Measurements from ENCODE around the gene IMMP2L. TPM values are rescaled to one million over a fixed set of nuclear protein-coding genes. Genes with fewer than 3 reads are reported as not detected.
"Not testable (repeated sequence)": the region's sequence is repeated elsewhere in the genome, so short reads cannot be mapped to it uniquely, and the experiment has no call there.

The IMMP2L gene
- total RNA-seq, 1 donor from 2014 or later: 40.8 TPM

- no peak for DNase-seq (ENCODE audit: low spot score)
Observed at GRCh38 chr7:111460695-111461094, 101.6 kb downstream of the IMMP2L start.

- DNase-seq (ENCODE audit: low spot score): no peak
Observed at GRCh38 chr7:111459757-111460280, 102.5 kb downstream of the IMMP2L start.

- no peak for DNase-seq (ENCODE audit: low spot score)
Observed at GRCh38 chr7:111459065-111459756, 103.1 kb downstream of the IMMP2L start.

DNA sequence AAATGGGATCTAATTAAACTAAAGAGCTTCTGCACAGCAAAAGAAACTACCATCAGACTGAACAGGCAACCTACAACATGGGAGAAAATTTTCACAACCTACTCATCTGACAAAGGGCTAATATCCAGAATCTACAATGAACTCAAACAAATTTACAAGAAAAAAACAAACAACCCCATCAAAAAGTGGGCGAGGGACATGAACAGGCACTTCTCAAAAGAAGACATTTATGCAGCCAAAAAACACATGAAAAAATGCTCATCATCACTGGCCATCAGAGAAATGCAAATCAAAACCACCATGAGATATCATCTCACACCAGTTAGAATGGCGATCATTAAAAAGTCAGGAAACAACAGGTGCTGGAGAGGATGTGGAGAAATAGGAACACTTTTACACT is 111.6 kb downstream of the IMMP2L start:
- DNase-seq (ENCODE audit: low spot score): not testable (repeated sequence)

- not testable (repeated sequence) for DNase-seq (ENCODE audit: low spot score)
Observed at GRCh38 chr7:111447502-111447901, 114.8 kb downstream of the IMMP2L start.

DNA sequence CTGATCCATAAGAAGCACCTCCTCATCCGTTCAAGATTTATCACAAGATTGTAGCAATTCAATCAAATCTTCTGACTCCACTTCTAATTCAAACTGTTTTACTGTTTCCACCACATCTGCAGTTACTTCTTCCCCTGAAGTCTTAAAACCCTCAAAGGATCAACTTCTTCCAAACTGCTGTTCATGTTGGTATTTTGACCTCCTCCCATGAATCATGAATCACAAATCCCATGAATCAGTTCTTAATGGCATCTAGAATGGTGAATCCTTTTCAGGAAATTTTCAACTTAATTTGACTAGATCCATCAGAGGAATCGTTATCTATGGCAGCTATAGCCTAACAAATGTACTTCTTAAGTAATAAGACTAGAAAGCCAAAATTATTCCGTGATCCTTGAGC is 122.3 kb downstream of the IMMP2L start:
- no peak for DNase-seq (ENCODE audit: low spot score)

DNA sequence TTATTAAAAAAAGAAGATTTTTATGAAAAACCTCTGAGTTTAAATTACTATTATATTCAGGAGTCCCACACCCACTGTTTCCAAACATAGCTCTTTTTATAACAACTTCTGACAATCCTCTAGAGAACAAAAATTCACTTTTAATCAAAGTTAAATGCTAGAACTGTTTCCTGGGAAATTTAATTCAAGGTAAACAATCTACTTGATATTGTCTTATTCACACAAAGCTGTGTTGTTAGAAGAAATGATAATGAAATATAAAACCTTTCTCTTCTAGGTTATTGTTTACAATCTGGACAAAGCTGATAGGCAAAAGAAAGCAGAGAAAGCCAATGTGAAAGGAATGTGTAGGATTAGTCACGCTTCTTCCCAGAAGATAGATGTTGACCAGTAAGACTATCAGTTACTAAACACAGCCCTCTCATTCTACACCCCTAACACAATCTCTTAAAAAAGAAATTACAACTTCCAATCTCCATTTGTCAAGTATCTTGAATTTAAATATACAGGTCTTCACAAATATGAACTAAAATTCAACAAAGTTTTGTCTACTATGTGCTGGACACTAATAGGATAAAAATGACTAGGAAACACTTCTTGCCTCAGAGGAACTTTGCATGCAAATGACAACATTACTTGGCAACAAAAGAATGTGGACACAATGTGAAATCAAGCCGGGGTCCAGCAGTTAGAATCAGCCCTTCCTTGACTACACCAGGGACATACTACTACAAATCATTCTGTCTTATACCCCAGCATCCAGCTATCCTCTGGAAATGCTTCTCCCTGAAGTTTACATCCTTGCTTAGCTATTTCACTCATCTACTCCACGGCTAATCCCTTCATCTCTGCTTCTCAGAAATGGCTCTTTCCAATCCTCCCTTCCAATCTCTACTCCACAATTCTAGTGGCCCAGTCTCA is 123.7 kb downstream of the IMMP2L start:
- no peak for DNase-seq (ENCODE audit: low spot score)

DNA sequence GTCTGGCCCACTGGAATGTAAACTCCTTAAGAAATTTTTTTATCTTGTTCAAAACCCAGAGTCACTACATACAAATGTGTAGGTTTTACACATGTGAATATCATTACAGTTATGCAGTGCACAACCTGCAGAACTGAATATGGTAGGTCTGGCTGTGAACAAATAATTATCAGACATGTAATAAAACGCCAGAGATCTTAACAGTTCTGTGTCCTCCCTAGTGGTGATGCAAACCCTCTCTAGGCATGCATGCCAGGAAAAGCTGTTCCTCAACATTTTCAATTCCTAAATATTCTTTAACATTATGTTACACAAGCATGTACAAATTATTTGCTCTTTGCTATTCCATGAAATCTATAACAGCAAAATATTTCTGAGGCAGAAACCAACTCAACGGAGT is 124.6 kb downstream of the IMMP2L start:
- DNase-seq (ENCODE audit: low spot score): no peak

DNA sequence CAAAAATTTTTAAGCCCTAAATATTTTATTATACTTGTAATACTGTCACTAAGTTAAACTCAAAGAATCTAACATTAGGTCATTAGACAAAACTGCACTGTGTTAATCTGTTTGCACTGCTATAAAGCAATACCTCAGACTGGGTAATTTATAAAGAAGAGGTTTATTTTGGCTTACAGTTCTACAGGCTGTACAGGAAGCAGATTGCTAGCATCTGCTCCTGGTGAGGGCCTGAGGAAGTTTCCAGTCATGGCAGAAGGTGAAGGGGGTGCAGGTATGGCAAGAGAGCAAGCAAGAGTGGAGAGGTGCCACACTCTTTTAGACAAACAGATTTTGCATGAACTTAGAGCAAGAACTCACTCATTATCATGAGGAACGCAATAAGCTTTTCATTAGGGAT is 125.7 kb downstream of the IMMP2L start:
- no peak for DNase-seq (ENCODE audit: low spot score)

- no peak for DNase-seq (ENCODE audit: low spot score)
Observed at GRCh38 chr7:111433426-111433825, 128.9 kb downstream of the IMMP2L start.

- no peak for DNase-seq (ENCODE audit: low spot score)
Observed at GRCh38 chr7:111429781-111430180, 132.5 kb downstream of the IMMP2L start.

GRCh38 chr7:111424768-111425167 is 137.5 kb downstream of the IMMP2L start:
- no peak for DNase-seq (ENCODE audit: low spot score)

DNA sequence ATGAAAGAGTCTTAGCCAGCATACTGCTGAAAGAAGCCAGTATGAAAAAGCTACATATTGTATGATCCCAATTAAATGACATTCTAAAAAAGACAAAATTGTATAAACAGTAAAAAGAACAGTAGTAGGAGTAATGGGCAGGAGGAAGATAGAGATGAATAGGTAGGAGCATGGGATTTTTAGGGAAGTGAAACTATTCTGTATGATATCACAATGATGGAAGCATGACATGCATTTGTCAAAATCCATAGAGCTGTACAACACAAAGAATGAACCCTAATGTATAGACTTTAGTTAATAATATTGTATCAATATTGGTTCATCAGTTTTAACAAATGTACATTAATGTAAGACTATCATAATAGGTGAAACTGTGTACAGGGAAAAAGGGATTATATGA is 147.9 kb downstream of the IMMP2L start:
- DNase-seq (ENCODE audit: low spot score): no peak

- DNase-seq (ENCODE audit: low spot score): no peak
Observed at GRCh38 chr7:111413739-111414138, 148.6 kb downstream of the IMMP2L start.

GRCh38 chr7:111410899-111411298 is 151.4 kb downstream of the IMMP2L start:
- DNase-seq (ENCODE audit: low spot score): no peak

- no peak for DNase-seq (ENCODE audit: low spot score)
Observed at GRCh38 chr7:111409714-111410422, 152.4 kb downstream of the IMMP2L start.

DNA sequence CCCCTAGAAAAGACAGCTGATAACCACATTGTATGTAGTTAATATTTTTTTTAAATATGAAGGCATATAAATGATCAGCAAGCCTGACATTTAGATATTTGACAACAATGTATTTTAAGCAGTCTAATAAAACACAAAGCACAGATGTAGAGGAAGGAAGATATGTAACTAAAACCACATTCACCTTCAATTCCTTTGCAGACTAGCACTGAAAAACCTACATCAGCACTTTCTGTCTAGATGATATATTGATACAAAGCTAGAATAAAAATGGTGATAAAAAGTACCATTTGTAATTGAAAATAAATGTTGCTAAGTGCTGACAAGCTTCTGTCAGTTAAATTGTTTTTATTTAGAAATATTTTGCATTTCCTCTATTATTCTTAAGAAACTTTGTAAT is 153.6 kb downstream of the IMMP2L start:
- no peak for DNase-seq (ENCODE audit: low spot score)

DNA sequence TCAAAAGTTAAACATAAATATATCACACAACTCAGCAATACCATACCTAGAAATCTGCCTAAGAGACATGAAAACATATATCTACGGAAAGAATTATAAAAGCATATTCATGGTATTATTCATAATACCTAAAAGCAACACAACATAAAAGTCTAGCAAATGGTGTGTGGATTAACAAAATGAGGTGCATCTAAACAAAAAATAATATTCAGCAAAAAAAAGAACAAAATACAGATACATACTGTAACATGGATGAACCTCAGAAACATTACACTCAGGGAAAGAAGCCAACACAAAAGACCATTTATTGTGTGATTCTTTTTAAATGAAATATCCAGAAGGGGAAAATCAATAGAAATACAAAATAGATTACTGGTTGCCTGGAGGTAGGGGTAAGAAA is 155.0 kb downstream of the IMMP2L start:
- no peak for DNase-seq (ENCODE audit: low spot score)

DNA sequence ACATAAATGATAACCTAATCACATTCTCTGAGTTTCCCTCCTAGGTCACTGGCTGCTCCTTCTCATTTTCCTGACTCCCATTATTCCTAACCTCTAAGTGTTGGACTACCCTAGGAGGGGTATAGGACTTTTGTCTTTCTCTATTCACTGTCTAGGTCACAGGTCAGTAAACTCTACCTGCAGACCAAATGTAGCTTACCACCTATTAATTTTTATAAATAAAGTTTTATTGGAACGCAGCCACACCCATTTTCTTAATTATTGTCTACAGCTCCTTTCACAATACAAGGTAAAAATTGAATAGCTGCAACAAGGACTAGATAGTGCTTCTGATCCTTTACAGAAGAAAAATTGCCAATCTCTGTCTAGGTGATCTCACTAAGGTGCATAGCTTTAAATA is 156.7 kb downstream of the IMMP2L start:
- DNase-seq (ENCODE audit: low spot score): no peak

DNA sequence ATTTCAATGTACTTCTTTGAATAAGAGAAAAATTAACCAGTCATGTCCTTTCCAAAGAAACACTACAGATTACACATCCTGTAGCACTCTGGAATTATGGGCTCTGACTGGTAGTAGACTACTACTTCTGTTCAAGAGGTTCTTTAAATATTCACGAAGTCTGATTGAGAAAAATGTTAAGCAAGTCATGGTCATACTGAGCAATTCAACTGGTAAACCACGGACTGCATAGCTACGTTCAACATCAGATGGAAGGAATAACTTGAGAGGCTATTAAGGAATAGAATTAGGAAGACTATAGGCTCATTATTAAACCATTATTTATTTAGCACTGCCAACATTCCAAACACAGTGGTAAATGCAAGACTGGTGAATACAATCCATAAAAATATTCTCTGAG is 160.8 kb downstream of the IMMP2L start:
- no peak for DNase-seq (ENCODE audit: low spot score)

DNA sequence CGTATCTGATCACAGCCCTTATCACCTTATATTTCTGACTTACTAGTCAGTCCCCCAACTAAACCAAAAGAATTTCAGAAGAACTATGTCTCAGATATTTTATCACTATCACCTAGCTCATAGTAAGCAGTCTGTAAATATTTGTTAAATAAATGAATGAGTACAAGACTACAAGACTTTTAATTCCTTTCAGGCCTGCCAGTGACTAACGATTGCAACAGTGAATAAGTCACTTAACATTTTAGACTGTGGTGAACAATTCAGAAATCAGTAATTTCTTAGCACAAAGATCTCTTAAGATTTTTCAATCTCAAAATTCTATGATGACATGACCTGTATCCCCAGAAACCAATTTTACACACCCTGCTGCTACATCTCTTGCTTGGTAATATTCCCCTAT is 162.2 kb downstream of the IMMP2L start:
- no peak for DNase-seq (ENCODE audit: low spot score)

DNA sequence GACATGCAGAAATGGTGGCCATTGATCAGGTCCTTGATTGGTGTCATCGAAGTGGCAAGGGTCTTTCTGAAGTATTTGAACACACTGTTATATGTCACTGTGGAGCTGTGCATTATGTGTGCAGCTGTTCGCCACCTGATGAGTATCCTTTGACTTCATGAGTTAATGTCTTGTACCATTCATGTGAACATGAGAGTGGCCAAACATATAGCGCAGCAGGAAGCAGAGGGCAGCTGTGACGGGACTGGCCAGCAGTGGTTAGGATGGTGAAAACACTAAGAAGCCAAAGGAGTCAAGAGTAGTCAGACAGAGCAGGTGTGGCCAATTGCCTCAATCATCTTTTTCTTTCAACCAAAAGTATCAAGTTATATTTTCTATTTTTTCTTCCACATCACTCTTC is 167.4 kb downstream of the IMMP2L start:
- DNase-seq (ENCODE audit: low spot score): no peak
